ENCODE data around the gene ANKIB1. TPM values are rescaled to one million over a fixed set of nuclear protein-coding genes. Genes with fewer than 3 reads are reported as not detected.
"Not testable (repeated sequence)": the region's sequence is repeated elsewhere in the genome, so short reads cannot be mapped to it uniquely, and the experiment has no call there.

Gene ANKIB1
- total and polyA plus RNA-seq, 2 donors = 15.2 to 70.1 TPM

GRCh38 chr7:92251181-92251580 is 5.4 kb downstream of the ANKIB1 start:
- WGBS = 87% methylated on average over 1 of the region's 1 CpG
- no peak for DNase-seq (ENCODE audit: extremely low spot score)
- Histone ChIP-seq H3K4me1 (ENCODE audit: insufficient read depth) (no peaks in the 10 kb centered on the region), H3K36me3 (ENCODE audit: insufficient read depth) (peaks cover 4% of the 10 kb centered on the region), H3K4me3 (ENCODE audit: low read depth, low read length) (no peak overlapping the region), H3K27ac (ENCODE audit: low read depth) (no peak overlapping the region)

DNA sequence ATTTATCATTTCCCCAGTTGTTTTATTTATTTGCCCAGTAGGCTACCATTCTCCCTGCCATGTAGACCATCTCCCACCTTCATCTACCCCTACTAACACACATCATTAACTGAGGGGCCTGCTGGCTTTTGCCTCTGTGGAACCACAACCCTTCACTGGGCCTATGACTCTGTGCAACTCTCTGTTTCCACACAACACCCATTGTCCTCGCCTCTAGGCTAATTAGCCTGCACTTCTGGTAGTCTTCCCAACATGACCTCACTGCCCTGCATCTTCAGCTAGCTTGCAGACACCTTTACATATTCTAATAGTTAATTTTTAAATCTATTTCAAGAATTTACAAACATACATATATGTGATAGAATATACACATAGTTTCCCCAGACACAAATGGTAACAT is 7.5 kb downstream of the ANKIB1 start:
- Histone ChIP-seq H3K36me3 (ENCODE audit: insufficient read depth) (peaks cover 4% of the 10 kb centered on the region), H3K27ac (ENCODE audit: low read depth) (no peak overlapping the region), H3K4me1 (ENCODE audit: insufficient read depth) (no peaks in the 10 kb centered on the region), H3K4me3 (ENCODE audit: low read depth, low read length) (no peak overlapping the region)
- WGBS = 94% methylated on average over 1 of the region's 1 CpG
- no peak for DNase-seq (ENCODE audit: extremely low spot score)

DNA sequence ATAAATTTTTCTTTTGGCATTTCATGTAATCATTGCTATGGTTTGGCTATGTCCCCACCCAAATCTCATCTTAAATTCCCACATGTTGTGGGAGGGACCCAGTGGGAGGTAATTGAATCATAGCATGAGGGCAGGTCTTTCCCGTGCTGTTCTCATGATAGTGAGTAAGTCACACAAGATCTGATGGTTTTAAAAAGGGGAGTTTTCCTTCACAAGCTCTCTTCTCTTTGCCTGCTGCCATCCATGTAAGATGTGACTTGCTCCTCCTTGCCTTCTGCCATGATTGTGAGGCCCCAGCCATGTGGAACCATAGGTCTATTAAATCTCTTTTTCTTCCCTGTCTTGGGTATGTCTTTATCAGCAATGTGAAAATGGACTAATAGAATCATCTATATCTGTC is 9.0 kb downstream of the ANKIB1 start:
- 96% methylated on average over 1 of the region's 1 CpG for WGBS
- H3K27ac ChIP-seq (ENCODE audit: low read depth); H3K4me3 ChIP-seq (ENCODE audit: low read depth, low read length); H3K36me3 ChIP-seq (ENCODE audit: insufficient read depth); H3K4me1 ChIP-seq (ENCODE audit: insufficient read depth); DNase-seq (ENCODE audit: extremely low spot score): not testable (repeated sequence)

GRCh38 chr7:92255308-92255707 is 9.5 kb downstream of the ANKIB1 start:
- H3K4me1 ChIP-seq (ENCODE audit: insufficient read depth) = no peaks in the 10 kb centered on the region
- DNase-seq (ENCODE audit: extremely low spot score) = no peak
- H3K27ac ChIP-seq (ENCODE audit: low read depth) = no peak overlapping the region
- H3K4me3 ChIP-seq (ENCODE audit: low read depth, low read length) = no peak overlapping the region
- peaks cover 4% of the 10 kb centered on the region for H3K36me3 ChIP-seq (ENCODE audit: insufficient read depth)
- WGBS = 89% methylated on average over 4 of the region's 4 CpGs

DNA sequence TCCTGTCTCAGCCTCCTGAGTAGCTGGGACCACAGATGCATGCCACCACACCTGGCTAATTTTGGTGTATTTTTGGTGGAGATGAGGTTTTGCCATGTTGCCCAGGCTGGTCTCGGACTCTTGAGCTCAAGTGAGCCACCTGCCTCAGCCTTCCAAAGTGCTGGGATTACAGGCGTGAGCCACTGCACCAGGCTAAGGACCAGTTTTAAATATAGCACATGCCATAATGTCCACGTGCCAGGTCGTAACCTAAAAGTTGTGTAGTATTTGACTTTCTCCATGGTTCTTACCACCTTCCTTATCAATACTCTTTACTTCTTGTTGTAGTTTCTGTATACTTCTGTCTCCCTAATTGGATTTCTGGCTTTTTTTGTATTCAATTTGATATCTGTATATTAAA is 13.3 kb downstream of the ANKIB1 start:
- DNase-seq (ENCODE audit: extremely low spot score) = no peak
- WGBS = 96% methylated on average over 4 of the region's 4 CpGs
- Histone ChIP-seq H3K4me1 (ENCODE audit: insufficient read depth) (peaks cover 1% of the 10 kb centered on the region), H3K4me3 (ENCODE audit: low read depth, low read length) (no peak overlapping the region), H3K27ac (ENCODE audit: low read depth) (no peak overlapping the region), H3K36me3 (ENCODE audit: insufficient read depth) (no peaks in the 10 kb centered on the region)

GRCh38 chr7:92259610-92260247 is 14.0 kb downstream of the ANKIB1 start:
- no peaks in the 10 kb centered on the region for H3K36me3 ChIP-seq (ENCODE audit: insufficient read depth)
- 98% methylated on average over 2 of the region's 2 CpGs for WGBS
- H3K4me3 ChIP-seq (ENCODE audit: low read depth, low read length) = no peak overlapping the region
- H3K27ac ChIP-seq (ENCODE audit: low read depth) = no peak overlapping the region
- DNase-seq (ENCODE audit: extremely low spot score) = no peak
- peaks cover 1% of the 10 kb centered on the region for H3K4me1 ChIP-seq (ENCODE audit: insufficient read depth)

- 80% methylated on average over 7 of the region's 7 CpGs for WGBS
- Histone ChIP-seq H3K27ac (ENCODE audit: low read depth) (no peak overlapping the region), H3K36me3 (ENCODE audit: insufficient read depth) (no peaks in the 10 kb centered on the region), H3K4me1 (ENCODE audit: insufficient read depth) (peaks cover 1% of the 10 kb centered on the region), H3K4me3 (ENCODE audit: low read depth, low read length) (no peak overlapping the region)
- DNase-seq (ENCODE audit: extremely low spot score) = no peak
Measured at GRCh38 chr7:92260248-92260781, 14.5 kb downstream of the ANKIB1 start.

- 90% methylated on average over 5 of the region's 5 CpGs for WGBS
Measured at GRCh38 chr7:92266415-92267241, 20.9 kb downstream of the ANKIB1 start.

GRCh38 chr7:92268921-92269320 is 23.1 kb downstream of the ANKIB1 start:
- H3K36me3 ChIP-seq (ENCODE audit: insufficient read depth) = no peaks in the 10 kb centered on the region
- DNase-seq (ENCODE audit: extremely low spot score) = no peak
- H3K4me1 ChIP-seq (ENCODE audit: insufficient read depth) = no peaks in the 10 kb centered on the region
- 96% methylated on average over 1 of the region's 1 CpG for WGBS
- no peak overlapping the region for H3K4me3 ChIP-seq (ENCODE audit: low read depth, low read length)
- no peak overlapping the region for H3K27ac ChIP-seq (ENCODE audit: low read depth)

More at GRCh38 chr7:92266415-92267241, 20.9 kb downstream of the ANKIB1 start:
- no peak overlapping the region for H3K27ac ChIP-seq (ENCODE audit: low read depth)
- no peaks in the 10 kb centered on the region for H3K36me3 ChIP-seq (ENCODE audit: insufficient read depth)
- peaks cover 1% of the 10 kb centered on the region for H3K4me1 ChIP-seq (ENCODE audit: insufficient read depth)
- DNase-seq (ENCODE audit: extremely low spot score) = no peak
- H3K4me3 ChIP-seq (ENCODE audit: low read depth, low read length) = no peak overlapping the region

DNA sequence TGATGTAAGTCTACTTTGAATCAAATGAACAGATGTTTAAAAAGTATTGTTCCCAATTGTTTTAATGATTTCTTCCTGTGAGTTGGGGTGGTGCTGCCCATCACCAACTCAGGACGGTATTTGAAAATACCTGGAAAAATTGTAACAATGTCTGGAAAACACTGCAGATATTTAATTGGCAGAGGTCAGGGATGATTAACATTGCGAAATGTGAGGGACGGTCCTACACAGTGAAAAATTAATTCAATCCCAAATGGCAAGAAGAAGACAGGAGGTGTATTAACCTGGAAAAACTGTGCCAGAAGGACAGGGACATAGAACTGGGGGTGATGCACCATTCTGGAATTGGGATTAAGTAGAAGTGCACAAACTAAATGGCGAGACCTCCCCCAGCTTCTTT is 29.6 kb downstream of the ANKIB1 start:
- no peak for DNase-seq (ENCODE audit: extremely low spot score)
- H3K4me1 ChIP-seq (ENCODE audit: insufficient read depth) = no peaks in the 10 kb centered on the region
- H3K27ac ChIP-seq (ENCODE audit: low read depth) = no peak overlapping the region
- no peak overlapping the region for H3K4me3 ChIP-seq (ENCODE audit: low read depth, low read length)
- WGBS = 95% methylated on average over 4 of the region's 4 CpGs
- no peaks in the 10 kb centered on the region for H3K36me3 ChIP-seq (ENCODE audit: insufficient read depth)

GRCh38 chr7:92276460-92276864 is 30.7 kb downstream of the ANKIB1 start:
- WGBS = 85% methylated on average over 2 of the region's 2 CpGs
- no peak overlapping the region for H3K27ac ChIP-seq (ENCODE audit: low read depth)
- H3K4me3 ChIP-seq (ENCODE audit: low read depth, low read length) = no peak overlapping the region
- H3K4me1 ChIP-seq (ENCODE audit: insufficient read depth) = no peaks in the 10 kb centered on the region
- no peaks in the 10 kb centered on the region for H3K36me3 ChIP-seq (ENCODE audit: insufficient read depth)
- DNase-seq (ENCODE audit: extremely low spot score) = no peak

DNA sequence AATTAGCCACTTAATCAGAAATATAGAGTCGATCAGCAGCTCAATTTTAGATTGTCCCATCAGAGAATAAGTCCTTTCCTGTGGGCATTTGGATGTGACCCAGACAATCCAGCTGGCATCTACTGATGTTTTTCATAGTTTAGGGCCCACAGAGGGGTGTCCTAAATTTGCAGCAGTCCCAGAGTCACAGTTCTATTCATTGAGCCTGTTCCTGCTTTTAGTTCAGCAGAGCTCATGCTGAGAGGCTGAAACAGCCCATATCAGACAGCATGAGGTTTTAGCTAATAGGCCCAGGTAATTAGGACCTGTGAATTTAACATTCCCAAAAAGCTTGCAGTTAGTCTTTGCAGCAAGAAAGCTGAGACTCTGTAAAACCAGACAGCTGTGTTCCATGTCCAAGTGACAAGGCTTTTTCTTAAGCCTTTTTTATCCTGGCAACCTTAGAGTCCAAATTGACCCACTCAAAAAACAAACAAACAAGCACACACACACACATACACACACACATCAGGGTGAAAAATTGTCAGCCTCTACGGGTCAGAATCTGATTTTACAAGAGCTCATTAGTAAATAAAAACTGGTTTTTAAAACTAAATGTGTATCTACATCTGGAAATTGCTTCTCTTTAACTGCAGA is 33.7 kb downstream of the ANKIB1 start:
- Histone ChIP-seq H3K36me3 (ENCODE audit: insufficient read depth) (no peaks in the 10 kb centered on the region), H3K27ac (ENCODE audit: low read depth) (no peak overlapping the region), H3K4me3 (ENCODE audit: low read depth, low read length) (no peak overlapping the region), H3K4me1 (ENCODE audit: insufficient read depth) (no peaks in the 10 kb centered on the region)
- no peak for DNase-seq (ENCODE audit: extremely low spot score)
- WGBS = 70% methylated on average over 2 of the region's 2 CpGs

- WGBS = 97% methylated on average over 2 of the region's 2 CpGs
Measured at GRCh38 chr7:92281031-92281430, 35.3 kb downstream of the ANKIB1 start.

More at GRCh38 chr7:92281031-92281430, 35.3 kb downstream of the ANKIB1 start:
- Histone ChIP-seq H3K36me3 (ENCODE audit: insufficient read depth) (no peaks in the 10 kb centered on the region), H3K4me1 (ENCODE audit: insufficient read depth) (no peaks in the 10 kb centered on the region), H3K4me3 (ENCODE audit: low read depth, low read length) (no peak overlapping the region), H3K27ac (ENCODE audit: low read depth) (no peak overlapping the region)
- no peak for DNase-seq (ENCODE audit: extremely low spot score)
